Fibroblast of mammary gland (primary cell): ENCODE measurements around the gene CFL1.
A peak's percentile ranks its signal among the peaks of the same experiment; 100 is the strongest.

ENCODE experiments used
- DNase-seq: peaks from one replicate; pipeline ENCODE4 v3.0.0-alpha.2; 2010; ENCODE audit warnings: low read depth
- H3K4me3 ChIP-seq: 2 replicates; pipeline ENCODE4 v1.5.1; 2011; ENCODE audit warnings: low read depth, mild to moderate bottlenecking, low read length, moderate library complexity; ENCODE audit not compliant: control insufficient read depth
- TF ChIP-seq, protein P1 (sequence below): conservative IDR thresholded peaks from 2 replicates; pipeline ENCODE4 v1.5.1; 2011; ENCODE audit warnings: low read depth, low read length, inconsistent platforms; ENCODE audit not compliant: control insufficient read depth, insufficient read depth

CFL1 gene

DNA sequence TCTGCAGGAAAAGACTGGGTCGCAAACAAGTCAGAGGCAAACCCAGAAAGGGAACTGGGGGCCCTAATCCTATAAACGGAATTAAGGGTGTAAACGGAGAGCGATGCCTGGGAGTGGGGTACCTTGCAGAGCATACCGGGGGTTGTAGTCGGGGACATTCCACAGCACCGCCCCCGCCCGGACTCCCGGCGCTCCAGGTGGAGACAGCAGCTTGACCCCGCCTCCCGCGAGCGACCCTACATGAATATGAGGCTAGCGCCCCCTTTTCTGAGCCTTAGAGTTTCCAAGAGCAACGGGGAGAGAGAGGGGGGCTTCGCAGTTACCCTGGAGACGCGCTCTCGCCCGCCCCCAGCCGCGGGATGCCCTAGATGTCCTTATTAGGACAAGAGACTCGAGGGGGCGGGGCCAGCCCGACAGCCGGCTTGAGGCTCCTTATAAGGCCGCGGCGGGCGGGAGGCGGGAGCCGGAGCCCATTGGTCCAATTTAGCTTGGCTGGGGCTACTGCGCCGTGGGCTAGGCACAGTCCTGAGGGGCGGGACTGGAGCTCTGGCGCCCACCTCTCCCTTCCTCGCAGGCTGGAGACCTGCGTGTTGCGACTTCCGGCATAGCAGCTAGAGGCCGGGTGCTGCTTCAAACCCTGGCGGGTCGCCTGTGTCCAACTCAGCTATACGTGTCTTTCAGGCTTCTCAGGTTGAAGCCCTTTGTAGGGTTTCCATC is 1.3 kb upstream of the CFL1 start:
- H3K4me3 ChIP-seq, result peak overlapping the region; percentile 90
- peak; percentile 94 for DNase-seq
- TF ChIP-seq, protein P1, sequence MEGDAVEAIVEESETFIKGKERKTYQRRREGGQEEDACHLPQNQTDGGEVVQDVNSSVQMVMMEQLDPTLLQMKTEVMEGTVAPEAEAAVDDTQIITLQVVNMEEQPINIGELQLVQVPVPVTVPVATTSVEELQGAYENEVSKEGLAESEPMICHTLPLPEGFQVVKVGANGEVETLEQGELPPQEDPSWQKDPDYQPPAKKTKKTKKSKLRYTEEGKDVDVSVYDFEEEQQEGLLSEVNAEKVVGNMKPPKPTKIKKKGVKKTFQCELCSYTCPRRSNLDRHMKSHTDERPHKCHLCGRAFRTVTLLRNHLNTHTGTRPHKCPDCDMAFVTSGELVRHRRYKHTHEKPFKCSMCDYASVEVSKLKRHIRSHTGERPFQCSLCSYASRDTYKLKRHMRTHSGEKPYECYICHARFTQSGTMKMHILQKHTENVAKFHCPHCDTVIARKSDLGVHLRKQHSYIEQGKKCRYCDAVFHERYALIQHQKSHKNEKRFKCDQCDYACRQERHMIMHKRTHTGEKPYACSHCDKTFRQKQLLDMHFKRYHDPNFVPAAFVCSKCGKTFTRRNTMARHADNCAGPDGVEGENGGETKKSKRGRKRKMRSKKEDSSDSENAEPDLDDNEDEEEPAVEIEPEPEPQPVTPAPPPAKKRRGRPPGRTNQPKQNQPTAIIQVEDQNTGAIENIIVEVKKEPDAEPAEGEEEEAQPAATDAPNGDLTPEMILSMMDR, result peak; percentile 0

DNA sequence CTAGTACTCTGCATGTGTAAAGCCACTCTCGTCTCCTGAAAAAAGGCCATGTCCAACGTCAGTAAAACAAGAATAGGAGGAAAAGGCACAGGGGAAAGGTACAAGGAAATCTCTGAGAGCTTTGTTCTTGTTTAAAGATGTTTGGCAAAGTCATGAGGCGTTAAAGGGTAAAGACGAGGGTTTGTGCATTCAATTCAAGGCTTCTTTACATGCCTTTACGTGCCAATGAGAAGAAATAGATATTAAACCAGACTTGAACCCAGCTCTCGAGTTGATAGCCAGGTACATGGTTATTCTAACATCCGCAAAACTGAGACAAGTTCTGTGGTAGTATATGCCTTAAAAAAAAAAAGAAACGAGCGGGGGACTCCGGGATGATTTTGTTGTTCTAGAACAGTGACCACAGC is 704 bp upstream of the CFL1 start:
- TF ChIP-seq, protein P1, result no peak
- no peak for DNase-seq
- peak overlapping the region; percentile 66 for H3K4me3 ChIP-seq

DNA sequence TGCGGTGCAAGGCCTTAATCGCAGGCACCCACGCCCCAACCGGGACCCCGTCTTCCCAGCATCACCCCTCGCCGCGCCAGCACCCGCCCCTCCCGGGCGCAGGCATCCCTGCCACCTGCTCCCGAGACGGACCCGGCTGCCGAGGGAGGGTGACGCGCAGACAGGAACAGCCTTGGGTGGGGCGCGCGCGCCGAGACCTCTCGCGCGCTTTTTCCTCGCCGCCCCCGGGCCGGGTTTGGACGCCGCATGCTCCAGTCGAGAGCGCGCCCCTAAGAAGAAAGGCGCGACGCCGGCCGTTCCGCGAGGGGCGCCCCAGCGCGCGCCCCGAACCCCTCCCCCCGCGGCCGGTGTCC is 504 bp downstream of the CFL1 start:
- peak overlapping the region; percentile 94 for H3K4me3 ChIP-seq
- TF ChIP-seq, protein P1, result no peak

DNA sequence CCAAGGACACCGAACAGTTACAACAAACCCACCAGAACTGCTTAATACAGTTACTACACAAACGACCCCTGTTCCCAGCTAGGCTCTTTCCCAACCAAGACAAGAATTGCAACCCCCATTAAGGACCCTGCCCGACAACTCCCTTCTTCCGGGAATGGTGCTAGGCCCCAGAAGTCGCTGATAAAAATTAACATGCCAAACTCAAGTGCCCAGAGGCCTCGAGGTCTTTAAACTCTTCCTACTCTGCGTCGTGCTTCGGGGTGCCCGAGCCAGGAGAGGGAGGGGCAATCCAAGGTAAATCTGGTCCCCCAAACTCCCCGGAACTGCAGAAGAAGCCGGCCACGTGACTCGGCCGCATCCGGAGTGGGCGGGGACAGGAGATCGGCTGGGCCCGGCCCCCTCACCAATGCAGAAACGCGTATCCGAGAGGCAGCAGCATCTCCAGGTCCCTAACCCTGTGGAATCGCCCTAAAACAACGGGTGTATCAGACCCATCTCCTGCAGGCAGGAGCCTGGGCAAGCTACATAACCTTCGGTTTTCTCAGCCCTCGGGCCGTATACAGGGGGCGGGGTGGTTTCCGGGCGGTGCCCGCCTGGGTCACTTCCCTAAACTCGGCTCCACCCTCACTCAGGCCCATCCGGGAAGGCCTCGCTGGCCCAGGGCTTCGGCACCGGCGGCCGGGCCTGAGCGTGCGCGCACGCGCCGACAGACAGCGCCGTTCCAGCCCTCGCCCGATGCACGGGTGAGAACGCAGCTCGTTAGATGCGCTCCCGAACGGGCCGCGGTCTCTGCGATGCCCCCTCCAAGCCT is 1.1 kb downstream of the CFL1 start:
- peak; percentile 54 for DNase-seq
- TF ChIP-seq, protein P1, result no peak
- peak overlapping the region; percentile 94 for H3K4me3 ChIP-seq

More for the DNA sequence above, 504 bp downstream of the CFL1 start:
- no peak for DNase-seq

DNA sequence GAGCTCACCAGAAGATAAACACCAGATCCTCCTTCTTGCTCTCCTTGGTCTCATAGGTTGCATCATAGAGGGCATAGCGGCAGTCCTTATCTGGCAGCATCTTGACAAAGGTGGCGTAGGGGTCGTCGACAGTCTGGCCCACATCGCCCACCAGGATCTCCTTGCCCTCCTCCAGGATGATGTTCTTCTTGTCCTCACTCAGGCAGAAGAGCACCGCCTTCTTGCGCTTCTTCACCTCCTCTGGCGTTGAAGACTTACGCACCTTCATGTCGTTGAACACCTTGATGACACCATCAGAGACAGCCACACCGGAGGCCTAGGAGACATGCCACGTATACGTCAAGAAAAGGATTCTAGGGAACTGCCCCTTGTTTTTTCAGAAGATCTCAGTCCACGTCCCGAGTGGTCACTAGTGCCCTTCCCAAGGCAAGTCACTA is 2.0 kb downstream of the CFL1 start:
- peak overlapping the region; percentile 94 for H3K4me3 ChIP-seq
- DNase-seq, result no peak

More for the DNA sequence above, 2.0 kb downstream of the CFL1 start:
- TF ChIP-seq, protein P1, result no peak
